B cell (primary cell): Measurements from ENCODE around the gene ATP11C. TPM values are rescaled to one million over a fixed set of nuclear protein-coding genes. Genes with fewer than 3 reads are reported as not detected.

Experiments used
- ATAC-seq: fragments of 200-7000 bp; cut with Tn5 transposase; one replicate; pipeline ENCODE4 v1.10.0; 2021; ENCODE audit warnings: low read depth, mild to moderate bottlenecking, moderate number of reproducible peaks, moderate library complexity
- CTCF ChIA-PET: fragments of 350-600 bp; sonication (Branson Sonifier 250); formaldehyde crosslinking; loops from one replicate; lab custom pipeline; 2021; ENCODE audit warnings: antibody characterized with exemption, inconsistent platforms; lab: Charles Lee
- POLR2A ChIA-PET: fragments of 350-600 bp; sonication (Branson Sonifier 250); formaldehyde crosslinking; loops from one replicate; lab custom pipeline; 2021; ENCODE audit warnings: antibody characterized with exemption; lab: Charles Lee
- DNase-seq: peaks from one replicate; pipeline ENCODE4 v3.0.0; 2013
- H2AFZ ChIP-seq: 2 replicates; pipeline ENCODE4 v1.6.1; 2012; ENCODE audit warnings: mild to moderate bottlenecking, low read depth, low read length; ENCODE audit not compliant: insufficient read depth, poor library complexity, severe bottlenecking
- H3K27ac ChIP-seq, 2 donors: 1 replicate in 1 of 2; 2 replicates in 1 of 2; pipeline ENCODE4 v1.5.1; 2012 to 2013; ENCODE audit warnings: low read length in 2 of 2, mild to moderate bottlenecking in 2 of 2, moderate library complexity in 1 of 2
- H3K27me3 ChIP-seq, 4 experiments: fragments of 200-600 bp in 1 of 4; sonication (generic) in 1 of 4; replicated peaks in 1 of 4; 1 replicate in 2 of 4; 2 replicates in 2 of 4; pipeline versions ENCODE4 v1.6.1 to v1.7.0; 2013 to 2016; ENCODE audit warnings: low read length in 3 of 4, mild to moderate bottlenecking in 2 of 4, mixed read lengths in 1 of 4, moderate library complexity in 1 of 4; ENCODE audit not compliant: insufficient read depth in 4 of 4, control insufficient read depth in 3 of 4; ENCODE audit errors: control extremely low read depth in 1 of 4
- H3K36me3 ChIP-seq, 2 experiments: replicated peaks in 1 of 2; 1 replicate in 1 of 2; 2 replicates in 1 of 2; pipeline versions ENCODE4 v1.6.1 to v1.7.1; 2013; ENCODE audit warnings: low read length in 1 of 2; ENCODE audit not compliant: insufficient read depth in 2 of 2, control insufficient read depth in 1 of 2; ENCODE audit errors: control extremely low read depth in 1 of 2, extremely low read depth in 1 of 2
- H3K4me1 ChIP-seq, 2 donors: fragments of 200-600 bp in 1 of 2; sonication (generic) in 1 of 2; 1 replicate in 1 of 2; 2 replicates in 1 of 2; pipeline versions ENCODE4 v1.5.1 to v1.6.1; 2013 to 2017; ENCODE audit warnings: low read length in 2 of 2; ENCODE audit not compliant: control insufficient read depth in 2 of 2, insufficient read depth in 2 of 2
- H3K4me2 ChIP-seq: replicated peaks from 2 replicates; pipeline ENCODE3; 2012; ENCODE audit warnings: mild to moderate bottlenecking, low read depth, low read length; ENCODE audit not compliant: poor library complexity, severe bottlenecking
- H3K4me3 ChIP-seq, 5 experiments: fragments of 200-600 bp in 1 of 5; sonication (generic) in 1 of 5; 1 replicate in 3 of 5; 2 replicates in 2 of 5; pipeline versions ENCODE4 v1.5.1 to v1.7.0; 2011 to 2016; ENCODE audit warnings: low read length in 4 of 5, mild to moderate bottlenecking in 4 of 5, low read depth in 2 of 5, control low read depth in 1 of 5, moderate library complexity in 1 of 5; ENCODE audit not compliant: insufficient read depth in 1 of 5; ENCODE audit errors: control extremely low read depth in 1 of 5, extremely low read depth in 1 of 5
- H3K79me2 ChIP-seq: fragments of 200-600 bp; sonication (generic); one replicate; pipeline ENCODE4 v1.6.0; 2016; ENCODE audit warnings: low read length; ENCODE audit not compliant: control insufficient read depth, insufficient read depth
- H3K9ac ChIP-seq: fragments of 200-600 bp; sonication (generic); 2 replicates; pipeline ENCODE4 v1.6.1; 2017; ENCODE audit warnings: mild to moderate bottlenecking, low read length, moderate library complexity
- H3K9me3 ChIP-seq, 3 donors: one replicate each; pipeline versions ENCODE4 v1.6.1 to v1.7.1; 2013; ENCODE audit warnings: low read length in 2 of 3; ENCODE audit not compliant: control insufficient read depth in 2 of 3, insufficient read depth in 1 of 3; ENCODE audit errors: control extremely low read depth in 1 of 3
- H4K20me1 ChIP-seq: 2 replicates; pipeline ENCODE4 v1.6.0; 2012; ENCODE audit warnings: mild to moderate bottlenecking, low read length; ENCODE audit not compliant: insufficient read depth, control insufficient read depth, poor library complexity, severe bottlenecking
- H3K27ac Mint-ChIP-seq: one replicate; pipeline ENCODE4 v1.8.0; 2021; ENCODE audit warnings: mixed read lengths
- H3K27me3 Mint-ChIP-seq: one replicate; pipeline ENCODE4 v1.8.0; 2021; ENCODE audit warnings: mixed read lengths
- H3K4me1 Mint-ChIP-seq: one replicate; pipeline ENCODE4 v1.8.0; 2021; ENCODE audit warnings: mixed read lengths
- H3K4me3 Mint-ChIP-seq: one replicate; pipeline ENCODE4 v1.8.0; 2021; ENCODE audit warnings: mixed read lengths
- H3K9me3 Mint-ChIP-seq: one replicate; pipeline ENCODE4 v1.8.0; 2022; ENCODE audit warnings: mixed read lengths; ENCODE audit not compliant: insufficient read depth
- CTCF ChIP-seq: fragments of 200-600 bp; IDR thresholded peaks from one replicate; pipeline ENCODE4 v1.8.0; 2022; ENCODE audit warnings: antibody characterized with exemption, mild to moderate bottlenecking
- EZH2 ChIP-seq: IDR thresholded peaks from 2 replicates; pipeline ENCODE4 v1.6.1; 2012; ENCODE audit warnings: borderline replicate concordance, low read depth, mild to moderate bottlenecking, moderate library complexity, low read length; ENCODE audit not compliant: insufficient read depth, poor library complexity, severe bottlenecking
- WGBS: methylation state at CpG from one replicate; pipeline ENCODE4 v1.1.5; 2013; ENCODE audit warnings: missing lambda C conversion rate; ENCODE audit not compliant: insufficient coverage; 5-methylcytosine and 5-hydroxymethylcytosine counted together
- intact Hi-C: fragments of 100-400 bp; cut with micrococcal nuclease; formaldehyde crosslinking; loops from one replicate; pipeline ENCODE4 v1.10.0; 2022
- polyA plus RNA-seq: library from polyadenylated mRNA; depleted of rRNA; stranded (reverse); fragments of >200 nt; gene quantifications from 2 replicates; pipeline ENCODE4 v1.2.3, GENCODE V29; 2012
- total RNA-seq, 2 donors: library from RNA; stranded (reverse); fragments of 120-200 nt in 1 of 2; gene quantifications; 1 replicate in 1 of 2; 2 replicates in 1 of 2; pipeline versions ENCODE4 v1.2.3 to v1.2.4, GENCODE V29; 2013 to 2022

The ATP11C gene
- total and polyA plus RNA-seq, 2 donors (not counting 1 experiment from before 2014, with no cell fraction given), result 8.5 to 29.2 TPM

GRCh38 chrX:139930916-139931645, 1.8 kb downstream of the ATP11C start:
- Mint-ChIP-seq H3K27me3 (no peaks in the 10 kb centered on the region), H3K4me1 (peaks cover 16% of the 10 kb centered on the region), H3K27ac (peak overlapping the region; percentile 59), H3K9me3 (no peaks in the 10 kb centered on the region), H3K4me3 (peak overlapping the region; percentile 82)
- H3K9ac ChIP-seq, result peak overlapping the region; percentile 77
- ChIA-PET POLR2A (no interaction called here), CTCF (interaction anchor here (1.4 kb wide), 1 partner anchor 17 kb away, joined by 3 read pairs; no protein-coding TSS in a partner anchor)
- peak overlapping the region; percentile 85 for H2AFZ ChIP-seq
- no peaks in the 10 kb centered on the region for H4K20me1 ChIP-seq
- no peaks in the 10 kb centered on the region for H3K9me3 ChIP-seq
- ATAC-seq (no peak), DNase-seq (peak; percentile 32)
- no peaks in the 10 kb centered on the region for H3K36me3 ChIP-seq
- no peaks in the 10 kb centered on the region for H3K27me3 ChIP-seq
- H3K4me2 ChIP-seq, result peak overlapping the region; percentile 91
- H3K27ac ChIP-seq, result no peak overlapping the region
- H3K4me3 ChIP-seq, result peak overlapping the region; percentile 35 to 76 (median 56)
- peaks cover 43% of the 10 kb centered on the region for H3K79me2 ChIP-seq
- TF ChIP-seq EZH2 (no peak), CTCF (no peak)
- intact Hi-C loops, result no loop called here
- whole genome bisulfite sequencing, result 0% methylated on average over 18 of the region's 27 CpGs
- H3K4me1 ChIP-seq, result peaks cover 5 to 13% of the 10 kb centered on the region in 2 donors

- H3K4me2 ChIP-seq, result peak overlapping the region; percentile 91
- ChIA-PET CTCF (interaction anchor here (1.4 kb wide), 1 partner anchor 16 kb away, joined by 3 read pairs; no protein-coding TSS in a partner anchor), POLR2A (no interaction called here)
- H4K20me1 ChIP-seq, result no peaks in the 10 kb centered on the region
- H3K27ac ChIP-seq, result no peak overlapping the region
- H3K79me2 ChIP-seq, result peaks cover 43% of the 10 kb centered on the region
- intact Hi-C loops, result no loop called here
- no peak overlapping the region for H2AFZ ChIP-seq
- peak overlapping the region; percentile 82 for H3K4me3 Mint-ChIP-seq
- no peak overlapping the region for H3K9ac ChIP-seq
- H3K9me3 ChIP-seq, result no peaks in the 10 kb centered on the region
- ATAC-seq (no peak), DNase-seq (no peak)
- WGBS, result no CpG with 5 or more reads among the region's 4 CpGs
- H3K4me1 ChIP-seq, result peaks cover 5 to 13% of the 10 kb centered on the region in 2 donors
- H3K36me3 ChIP-seq, result no peaks in the 10 kb centered on the region
- H3K27me3 Mint-ChIP-seq, result no peaks in the 10 kb centered on the region
- H3K4me3 ChIP-seq, result peak overlapping the region in 1 of 5 experiments; percentile 76
- TF ChIP-seq CTCF (no peak), EZH2 (no peak)
- H3K9me3 Mint-ChIP-seq, result no peaks in the 10 kb centered on the region
- H3K4me1 Mint-ChIP-seq, result peaks cover 22% of the 10 kb centered on the region
- H3K27ac Mint-ChIP-seq, result no peak overlapping the region
- no peaks in the 10 kb centered on the region for H3K27me3 ChIP-seq
These were observed 2.5 kb downstream of the ATP11C start for GRCh38 chrX:139930401-139930800.
